Nephron (organoid): ENCODE results near the gene FAM83C.

ENCODE experiments used
- H3K27ac Mint-ChIP-seq, 3 experiments: 2 replicates each; pipeline ENCODE4 v1.8.0; 2020; ENCODE audit warnings: mixed read lengths in 3 of 3, mild to moderate bottlenecking in 2 of 3, moderate library complexity in 1 of 3
- H3K27me3 Mint-ChIP-seq: 2 replicates; pipeline ENCODE4 v1.8.0; 2021; ENCODE audit warnings: low read depth, mild to moderate bottlenecking, moderate library complexity, mixed read lengths
- H3K36me3 Mint-ChIP-seq: 2 replicates; pipeline ENCODE4 v1.8.0; 2020; ENCODE audit warnings: low read depth, mixed read lengths
- H3K4me1 Mint-ChIP-seq: 2 replicates; pipeline ENCODE4 v1.8.0; 2020; ENCODE audit warnings: mixed read lengths
- H3K4me3 Mint-ChIP-seq, 3 experiments: 2 replicates each; pipeline ENCODE4 v1.8.0; 2020; ENCODE audit warnings: mild to moderate bottlenecking in 3 of 3, mixed read lengths in 3 of 3, moderate library complexity in 2 of 3
- H3K9me3 Mint-ChIP-seq: 2 replicates; pipeline ENCODE4 v1.8.0; 2020; ENCODE audit warnings: mixed read lengths
- CTCF ChIP-seq, 3 experiments: fragments of 200-600 bp; sonication (generic); IDR thresholded peaks; one replicate each; pipeline ENCODE4 v1.5.0; 2021; ENCODE audit warnings: antibody characterized with exemption in 3 of 3; ENCODE audit not compliant: unreplicated experiment in 3 of 3

The FAM83C gene

GRCh38 chr20:35288325-35289060 lies 3.7 kb downstream of the FAM83C start:
- Mint-ChIP-seq H3K9me3 (no peaks in the 10 kb centered on the region), H3K36me3 (no peaks in the 10 kb centered on the region), H3K4me3 (peak overlapping the region in 2 of 3 experiments; percentile 34 to 50), H3K4me1 (peaks cover 19% of the 10 kb centered on the region), H3K27me3 (peaks cover 10% of the 10 kb centered on the region), H3K27ac (peak overlapping the region in 1 of 3 experiments; percentile 35)
- TF ChIP-seq CTCF (IDR thresholded peaks at IDR 0.05; ENCODE audit: unreplicated experiment in 3 of 3) = no peak

DNA sequence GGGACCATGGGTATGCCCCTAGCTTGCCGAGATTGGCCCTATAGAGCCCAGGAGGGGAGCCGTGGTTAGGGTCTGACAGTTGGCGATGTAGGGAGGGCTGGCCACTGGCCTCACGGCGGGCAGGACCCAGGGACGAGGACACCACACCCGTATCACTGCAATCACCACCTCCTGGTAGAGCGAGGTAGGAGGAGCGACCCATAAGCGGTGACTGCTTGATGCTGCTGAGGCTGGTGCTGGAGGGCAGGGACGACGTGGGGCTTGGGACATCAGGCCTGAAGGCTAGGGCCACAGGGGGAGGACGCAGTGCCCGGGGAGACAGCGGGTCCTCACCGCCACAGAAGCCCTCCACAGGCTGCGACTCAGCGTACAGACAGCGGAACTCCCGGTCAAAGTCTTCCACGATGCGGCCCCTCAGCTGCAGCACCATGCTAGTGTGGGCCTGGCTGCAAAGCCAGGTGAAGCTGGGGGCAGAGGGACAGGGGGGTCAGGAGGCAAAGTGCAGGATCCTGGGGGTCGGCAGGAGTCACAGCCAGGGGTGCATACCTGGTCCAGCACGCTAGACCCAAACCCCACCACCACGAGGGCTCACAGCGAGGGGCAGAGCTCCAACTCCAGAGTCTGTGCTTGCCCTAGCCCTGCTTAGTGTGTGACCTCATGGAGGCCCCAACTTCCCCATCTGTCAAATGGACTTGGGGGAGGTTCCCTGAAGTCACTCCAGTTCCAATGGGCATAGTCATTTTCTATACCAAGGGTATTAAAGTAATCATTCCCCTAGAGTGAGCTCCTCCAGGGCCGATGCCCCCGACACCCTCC lies 4.5 kb downstream of the FAM83C start:
- Mint-ChIP-seq H3K27me3 (peaks cover 8% of the 10 kb centered on the region), H3K27ac (peak overlapping the region in 1 of 3 experiments; percentile 35), H3K4me1 (peaks cover 25% of the 10 kb centered on the region), H3K36me3 (no peaks in the 10 kb centered on the region), H3K4me3 (peak overlapping the region in 2 of 3 experiments; percentile 29 to 50), H3K9me3 (no peaks in the 10 kb centered on the region)
- no peak for TF ChIP-seq CTCF (IDR thresholded peaks at IDR 0.05; ENCODE audit: unreplicated experiment in 3 of 3)

- peaks cover 6% of the 10 kb centered on the region for H3K27me3 Mint-ChIP-seq
- peaks cover 25% of the 10 kb centered on the region for H3K4me1 Mint-ChIP-seq
- H3K36me3 Mint-ChIP-seq = peaks cover 5% of the 10 kb centered on the region
- H3K9me3 Mint-ChIP-seq = no peaks in the 10 kb centered on the region
- H3K4me3 Mint-ChIP-seq = peak overlapping the region in 1 of 3 experiments; percentile 29
- no peak for TF ChIP-seq CTCF (IDR thresholded peaks at IDR 0.05; ENCODE audit: unreplicated experiment in 3 of 3)
- H3K27ac Mint-ChIP-seq = no peak overlapping the region
These were observed 5.2 kb downstream of the FAM83C start for GRCh38 chr20:35286899-35287508.

DNA sequence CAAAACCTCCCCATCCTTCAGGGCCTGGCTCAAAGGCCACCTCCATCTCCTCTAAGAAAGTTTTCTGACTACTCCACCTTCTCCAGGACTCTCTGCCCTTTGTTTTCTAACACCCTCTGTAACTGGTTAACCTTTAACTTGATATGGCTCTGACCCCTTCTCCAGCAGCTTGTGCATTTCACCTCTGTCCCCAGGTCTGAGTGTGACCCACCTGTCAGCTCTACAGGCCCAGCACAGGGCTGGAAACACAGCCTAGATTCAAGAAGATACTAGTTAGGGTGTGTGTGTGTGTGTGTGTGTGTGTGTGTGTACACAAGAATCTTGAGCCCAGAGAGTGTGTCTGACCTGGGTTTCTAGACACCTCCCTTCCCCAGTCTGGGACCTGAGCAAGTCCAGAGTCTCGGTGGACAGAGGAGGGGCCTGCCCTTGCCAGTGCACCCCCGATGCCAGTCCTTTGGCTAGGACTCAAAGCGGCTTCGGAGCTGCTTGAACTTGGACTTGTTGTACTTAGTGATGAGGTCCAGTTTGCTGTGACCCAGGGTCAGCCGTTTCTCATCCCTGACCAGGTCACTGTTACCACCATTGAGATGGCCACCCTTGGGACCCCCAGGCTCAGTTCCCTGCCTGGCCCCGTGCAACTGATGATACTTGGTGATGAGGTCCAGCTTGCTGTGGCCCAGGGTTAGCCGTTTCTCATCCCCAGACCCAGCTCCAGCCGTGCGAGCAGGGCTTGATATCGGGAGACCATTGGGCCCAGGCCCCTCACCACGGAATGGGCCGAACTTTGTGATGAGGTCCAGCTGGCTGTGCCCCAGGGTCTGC lies 5.9 kb downstream of the FAM83C start:
- peak overlapping the region; percentile 88 to 92 (median 92) for H3K4me3 Mint-ChIP-seq
- peaks cover 7% of the 10 kb centered on the region for H3K27me3 Mint-ChIP-seq
- no peaks in the 10 kb centered on the region for H3K9me3 Mint-ChIP-seq
- TF ChIP-seq CTCF (IDR thresholded peaks at IDR 0.05; ENCODE audit: unreplicated experiment in 3 of 3) = no peak
- H3K27ac Mint-ChIP-seq = peak overlapping the region; percentile 71 to 97 (median 81)
- peaks cover 10% of the 10 kb centered on the region for H3K36me3 Mint-ChIP-seq
- peaks cover 25% of the 10 kb centered on the region for H3K4me1 Mint-ChIP-seq

- H3K36me3 Mint-ChIP-seq = peaks cover 10% of the 10 kb centered on the region
- H3K27me3 Mint-ChIP-seq = peaks cover 7% of the 10 kb centered on the region
- TF ChIP-seq CTCF (IDR thresholded peaks at IDR 0.05; ENCODE audit: unreplicated experiment in 3 of 3) = no peak
These were observed 6.5 kb downstream of the FAM83C start for GRCh38 chr20:35285806-35286076.

More at GRCh38 chr20:35285806-35286076, 6.5 kb downstream of the FAM83C start:
- peak overlapping the region; percentile 71 to 97 (median 81) for H3K27ac Mint-ChIP-seq
- peak overlapping the region; percentile 88 to 92 (median 92) for H3K4me3 Mint-ChIP-seq
- H3K9me3 Mint-ChIP-seq = no peaks in the 10 kb centered on the region
- peaks cover 25% of the 10 kb centered on the region for H3K4me1 Mint-ChIP-seq
